ENCODE measurements around the gene RANBP10. TPM values are rescaled to one million over a fixed set of nuclear protein-coding genes. Genes with fewer than 3 reads are reported as not detected.
A peak's percentile ranks its signal among the peaks of the same experiment; 100 is the strongest.

The RANBP10 gene
- total and polyA plus RNA-seq, 9 of the 15 experiments (the other 6 are each of a cell fraction or from before 2014, with no cell fraction given) = 0.61 to 19.3 (median 5.9) TPM

DNA sequence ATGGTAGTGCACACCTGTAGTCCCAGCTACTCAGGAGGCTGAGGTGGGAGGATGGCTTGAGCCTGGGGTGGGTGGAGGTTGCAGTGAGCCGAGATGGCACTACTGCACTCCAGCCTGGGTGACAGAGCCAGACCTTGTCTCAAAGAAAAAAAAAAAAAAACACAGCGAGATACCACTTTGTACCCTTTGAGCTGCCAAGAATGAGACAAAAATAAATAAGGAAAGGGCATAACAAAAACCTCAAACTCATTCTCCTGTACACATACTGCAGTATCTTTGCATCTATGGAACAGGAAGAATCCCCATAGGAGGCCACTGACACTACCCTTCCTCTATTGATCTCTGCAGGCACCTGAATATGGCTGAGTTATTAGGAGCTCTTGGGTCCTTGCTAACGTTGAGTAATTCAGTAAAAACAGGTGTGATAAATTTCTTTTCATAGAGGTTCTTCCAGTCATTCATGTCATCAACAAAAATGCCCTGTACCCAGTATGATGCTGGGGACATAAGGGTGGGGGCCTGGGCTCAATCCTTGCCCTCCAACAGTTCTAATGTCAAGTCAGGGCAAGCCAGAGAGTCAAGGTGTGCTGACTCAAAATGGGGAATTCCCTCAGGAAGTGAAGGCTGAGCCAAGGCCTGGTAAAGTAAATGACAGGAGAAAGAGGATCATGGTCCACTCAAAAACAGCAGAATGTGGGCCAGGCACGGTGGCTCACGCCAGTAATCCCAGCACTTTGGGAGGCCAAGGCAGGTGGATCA is 26.9 kb downstream of the RANBP10 start (continued):
- no peak for TF ChIP-seq POLR2AphosphoS5 (IDR thresholded peaks at IDR 0.05; ENCODE audit: control insufficient read depth, insufficient read depth, low read depth, low read length)

- intact Hi-C loops (cut with micrococcal nuclease) = no loop called here
- H3K27ac ChIP-seq (ENCODE audit: extremely low read depth, low read depth, low read length) = no peak overlapping the region
- CTCF ChIA-PET (ENCODE audit: low intra/inter-chr PET ratio) = no interaction called here
- in situ Hi-C loops (cut with MboI) = no loop called here
- H3K79me2 ChIP-seq (ENCODE audit: control insufficient read depth, insufficient read depth, low read length) = peaks cover 29% of the 10 kb centered on the region
- no peak overlapping the region for H3K9ac ChIP-seq (ENCODE audit: insufficient read depth in 1 of 2, low read depth in 2 of 2, low read length in 2 of 2)
- TF ChIP-seq CEBPG (CRISPR knock-in tag; IDR thresholded peaks at IDR 0.05) = no peak
- peak; percentile 41; a peak in 1 of 4 replicates for TF ChIP-seq CEBPG (tag; conservative IDR thresholded peaks at IDR 0.05 in 1 of 2, IDR thresholded peaks at IDR 0.05 in 1 of 2)
- no peak for TF ChIP-seq STAT5B (CRISPR knock-in tag; IDR thresholded peaks at IDR 0.05)
- TF ChIP-seq, protein P1, sequence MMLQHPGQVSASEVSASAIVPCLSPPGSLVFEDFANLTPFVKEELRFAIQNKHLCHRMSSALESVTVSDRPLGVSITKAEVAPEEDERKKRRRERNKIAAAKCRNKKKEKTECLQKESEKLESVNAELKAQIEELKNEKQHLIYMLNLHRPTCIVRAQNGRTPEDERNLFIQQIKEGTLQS (IDR thresholded peaks at IDR 0.05) = peak; percentile 55; the same call in 1 of the 2 replicates
- TF ChIP-seq, protein P1 (CRISPR knock-in tag; conservative IDR thresholded peaks at IDR 0.05) = no peak
- 0 out of 2 replicates have a peak, but pooled peaks have one; percentile 28 for TF ChIP-seq ZSCAN32 (CRISPR knock-in tag; IDR thresholded peaks at IDR 0.05)
- H3K36me3 ChIP-seq (ENCODE audit: control insufficient read depth, insufficient read depth, low read length) = peaks cover 16% of the 10 kb centered on the region; the same call in 2 of the 3 replicates
- DNase-seq (ENCODE audit: extremely low read depth in 1 of 4, low spot score in 3 of 4) (no peak), ATAC-seq (no peak), FAIRE-seq (no peak)
- 91% methylated on average over 6 of the region's 6 CpGs for WGBS (ENCODE audit: insufficient coverage, low coverage, missing lambda C conversion rate)
- POLR2A ChIA-PET = interaction anchor here (1.0 to 1.1 kb wide), 2 partner anchors 8 to 23 kb away, joined by 3 to 6 read pairs; no protein-coding TSS in a partner anchor
- H3K27me3 ChIP-seq (ENCODE audit: control insufficient read depth in 2 of 2, insufficient read depth in 2 of 2, low read length in 2 of 2) = no peaks in the 10 kb centered on the region
- H3K9me3 ChIP-seq (replicated peaks; ENCODE audit: control insufficient read depth, insufficient read depth, low read depth, low read length) = no peaks in the 10 kb centered on the region
- H2AFZ ChIP-seq (ENCODE audit: low read depth, low read length) = no peak overlapping the region
- H3K4me1 ChIP-seq (replicated peaks in 1 of 2; ENCODE audit: control insufficient read depth in 2 of 2, insufficient read depth in 2 of 2, low read length in 2 of 2) = peaks cover 15 to 19% of the 10 kb centered on the region in 2 experiments
- BruUV-seq (replicated peaks) = no TSS peak
- no peaks in the 10 kb centered on the region for H4K20me1 ChIP-seq (replicated peaks; ENCODE audit: control insufficient read depth, insufficient read depth, low read length)
- H3K4me3 ChIP-seq = no peak overlapping the region
- H3K9me1 ChIP-seq (ENCODE audit: control insufficient read depth, insufficient read depth, low read length) = no peaks in the 10 kb centered on the region
- no peak overlapping the region for H3K4me2 ChIP-seq (ENCODE audit: insufficient read depth, low read length)
Measured at GRCh38 chr16:67775273-67775672, 31.1 kb downstream of the RANBP10 start.
